GM18519 (cell line): ENCODE data around the gene LHFPL6.

Source experiments
- ATAC-seq: cut with Tn5 transposase; IDR thresholded peaks from one replicate; pipeline ENCODE4 v1.9.1; 2021; ENCODE audit warnings: mild to moderate bottlenecking, moderate library complexity; ENCODE audit not compliant: unreplicated experiment, low FRiP score

Gene LHFPL6

GRCh38 chr13:39602614-39603366 is at the start of gene LHFPL6:
TSS of gene LHFPL6 (minus strand) at chr13:39603193.
- peak; percentile 84 for ATAC-seq

GRCh38 chr13:39646122-39646521 is 43.1 kb upstream of the LHFPL6 start:
- ATAC-seq: no peak

- no peak for ATAC-seq
Observed at GRCh38 chr13:39641645-39642044, 38.7 kb upstream of the LHFPL6 start.

GRCh38 chr13:39637890-39638289 is 34.9 kb upstream of the LHFPL6 start:
- ATAC-seq: no peak

GRCh38 chr13:39635564-39635963 is 32.6 kb upstream of the LHFPL6 start:
- no peak for ATAC-seq

- no peak for ATAC-seq
Observed at GRCh38 chr13:39632994-39633393, 30.0 kb upstream of the LHFPL6 start.

GRCh38 chr13:39631307-39631706 is 28.3 kb upstream of the LHFPL6 start:
- no peak for ATAC-seq

GRCh38 chr13:39623466-39623865 is 20.5 kb upstream of the LHFPL6 start:
- no peak for ATAC-seq

- no peak for ATAC-seq
Observed at GRCh38 chr13:39618561-39618960, 15.6 kb upstream of the LHFPL6 start.

GRCh38 chr13:39616087-39616694 is 13.2 kb upstream of the LHFPL6 start:
- peak; percentile 72 for ATAC-seq

GRCh38 chr13:39612023-39612637 is 9.1 kb upstream of the LHFPL6 start:
- ATAC-seq: no peak

GRCh38 chr13:39607876-39608275 is 4.9 kb upstream of the LHFPL6 start:
- ATAC-seq: no peak

- no peak for ATAC-seq
Observed at GRCh38 chr13:39605677-39606320, 2.8 kb upstream of the LHFPL6 start.

GRCh38 chr13:39604756-39605155 is 1.8 kb upstream of the LHFPL6 start:
- ATAC-seq: no peak

- peak; percentile 2 for ATAC-seq
Observed at GRCh38 chr13:39603424-39603947, 493 bp upstream of the LHFPL6 start.

GRCh38 chr13:39602277-39602613 is 748 bp downstream of the LHFPL6 start:
- peak; percentile 30 for ATAC-seq

GRCh38 chr13:39601636-39602035 is 1.4 kb downstream of the LHFPL6 start:
- ATAC-seq: no peak

GRCh38 chr13:39600766-39601165 is 2.2 kb downstream of the LHFPL6 start:
- no peak for ATAC-seq

GRCh38 chr13:39599842-39600241 is 3.2 kb downstream of the LHFPL6 start:
- no peak for ATAC-seq

GRCh38 chr13:39599012-39599411 is 4.0 kb downstream of the LHFPL6 start:
- ATAC-seq: no peak

GRCh38 chr13:39597838-39598237 is 5.2 kb downstream of the LHFPL6 start:
- no peak for ATAC-seq
